HCT116 (cell line): Measurements from ENCODE around the gene SLC16A10. TPM values are rescaled to one million over a fixed set of nuclear protein-coding genes. Genes with fewer than 3 reads are reported as not detected.

Source experiments
- ATAC-seq: fragments of 200-7000 bp; cut with Tn5 transposase; 2 replicates; pipeline ENCODE4 v1.9.1; 2020; ENCODE audit warnings: mild to moderate bottlenecking, moderate library complexity
- BruUV-seq: library from RNA; stranded (reverse); fragments of 400-500 nt; replicated peaks from 2 replicates; lab custom pipeline; 2021; lab: Mats Ljungman, UMichigan
- CTCF ChIA-PET: fragments of 300-600 bp; sonication (Branson Sonifier 250); formaldehyde crosslinking; loops from one replicate; lab custom pipeline; 2021; ENCODE audit warnings: antibody characterized with exemption; lab: Charles Lee
- POLR2A ChIA-PET: fragments of 300-600, 350-600 bp; sonication (Branson Sonifier 250); formaldehyde crosslinking; loops from one replicate; lab custom pipeline; 2021; ENCODE audit warnings: antibody characterized with exemption; lab: Charles Lee
- RAD21 ChIA-PET, 2 experiments: fragments of 300-600 bp; sonication (Branson Sonifier 250); formaldehyde crosslinking; loops; one replicate each; lab custom pipeline; 2023; ENCODE audit warnings: low total read pairs in 2 of 2; ENCODE audit not compliant: uncharacterized antibody in 2 of 2, unreplicated experiment in 2 of 2, low non-redundant PET in 1 of 2; lab: Charles Lee
- DNase-seq: peaks from one replicate; pipeline ENCODE4 v3.0.0-alpha.2; 2010; ENCODE audit warnings: low read depth, low spot score
- H2AFZ ChIP-seq: fragments of 200-600 bp; shearing (Covaris generic), sonication (generic); 2 replicates; pipeline ENCODE4 v1.6.1; 2017; ENCODE audit warnings: low read depth, mixed run types, mixed read lengths, antibody characterized with exemption, low read length; ENCODE audit not compliant: poor library complexity, severe bottlenecking
- H3K27ac ChIP-seq: 2 replicates; pipeline ENCODE4 v1.5.1; 2012; ENCODE audit warnings: low read depth, low read length
- H3K27me3 ChIP-seq: fragments of 200-600 bp; sonication (generic); 2 replicates; pipeline ENCODE4 v1.6.1; 2016; ENCODE audit warnings: mixed run types, low read length, mixed read lengths; ENCODE audit not compliant: insufficient read depth
- H3K36me3 ChIP-seq, 2 experiments: fragments of 200-500 bp in 1 of 2; fragments of 200-600 bp in 1 of 2; sonication (Bioruptor generic) in 1 of 2; sonication (generic) in 1 of 2; 2 replicates each; pipeline versions ENCODE4 v1.5.1 to v1.6.1; 2014 to 2016; ENCODE audit warnings: low read length in 2 of 2, inconsistent platforms in 1 of 2, mixed read lengths in 1 of 2, mixed run types in 1 of 2; ENCODE audit not compliant: insufficient read depth in 2 of 2, control insufficient read depth in 1 of 2
- H3K4me1 ChIP-seq, 2 experiments: fragments of 200-600 bp in 1 of 2; sonication (generic) in 1 of 2; 2 replicates each; pipeline versions ENCODE4 v1.5.1 to v1.6.1; 2012 to 2017; ENCODE audit warnings: low read length in 2 of 2, inconsistent platforms in 1 of 2, mild to moderate bottlenecking in 1 of 2, mixed read lengths in 1 of 2, mixed run types in 1 of 2, moderate library complexity in 1 of 2; ENCODE audit not compliant: insufficient read depth in 2 of 2, control insufficient read depth in 1 of 2
- H3K4me2 ChIP-seq: fragments of 200-600 bp; sonication (generic); 2 replicates; pipeline ENCODE4 v1.6.1; 2017; ENCODE audit warnings: mixed run types, low read length, mixed read lengths
- H3K4me3 ChIP-seq, 2 experiments: fragments of 200-600 bp in 1 of 2; sonication (generic) in 1 of 2; replicated peaks in 1 of 2; 2 replicates each; pipeline ENCODE4 v1.5.1; 2011 to 2016; ENCODE audit warnings: low read length in 2 of 2, control low read depth in 1 of 2, low read depth in 1 of 2, mild to moderate bottlenecking in 1 of 2, mixed read lengths in 1 of 2, mixed run types in 1 of 2
- H3K79me2 ChIP-seq: fragments of 200-600 bp; sonication (generic); 2 replicates; pipeline ENCODE4 v1.6.1; 2017; ENCODE audit warnings: mild to moderate bottlenecking, mixed run types, low read length, moderate library complexity, mixed read lengths; ENCODE audit not compliant: insufficient read depth
- H3K9ac ChIP-seq: fragments of 200-600 bp; sonication (generic); 2 replicates; pipeline ENCODE4 v1.6.1; 2016; ENCODE audit warnings: low read length, mixed read lengths
- H3K9me2 ChIP-seq: fragments of 200-600 bp; sonication (generic), shearing (Covaris generic); 2 replicates; pipeline ENCODE4 v1.6.1; 2017; ENCODE audit warnings: mixed run types, mild to moderate bottlenecking, moderate library complexity; ENCODE audit not compliant: insufficient read depth
- H3K9me3 ChIP-seq, 2 experiments: fragments of 200-500 bp in 1 of 2; fragments of 200-600 bp in 1 of 2; sonication (Bioruptor generic) in 1 of 2; sonication (generic) in 1 of 2; 2 replicates each; pipeline ENCODE4 v1.6.1; 2014 to 2017; ENCODE audit warnings: low read length in 2 of 2, mixed read lengths in 2 of 2, inconsistent platforms in 1 of 2, low read depth in 1 of 2, mild to moderate bottlenecking in 1 of 2, mixed run types in 1 of 2, moderate library complexity in 1 of 2; ENCODE audit not compliant: control insufficient read depth in 1 of 2, insufficient read depth in 1 of 2
- H4K20me1 ChIP-seq: fragments of 200-600 bp; sonication (generic), shearing (Covaris generic); 2 replicates; pipeline ENCODE4 v1.6.1; 2017; ENCODE audit warnings: mixed run types, mild to moderate bottlenecking, moderate library complexity; ENCODE audit not compliant: insufficient read depth
- ATF3 ChIP-seq: IDR thresholded peaks from 2 replicates; pipeline ENCODE4 v1.6.1; 2012
- CBX3 ChIP-seq: IDR thresholded peaks from 2 replicates; pipeline ENCODE4 v1.6.1; 2012; ENCODE audit warnings: low read depth
- CTCF ChIP-seq, 3 experiments: fragments of 200-600 bp in 1 of 3; sonication (generic) in 1 of 3; IDR thresholded peaks in 2 of 3; conservative IDR thresholded peaks in 1 of 3; 2 replicates each; pipeline ENCODE4 v1.5.1; 2012 to 2017; ENCODE audit warnings: low read depth in 2 of 3, low read length in 2 of 3, antibody characterized with exemption in 1 of 3, borderline replicate concordance in 1 of 3, control low read depth in 1 of 3, mild to moderate bottlenecking in 1 of 3, mixed read lengths in 1 of 3, mixed run types in 1 of 3, moderate library complexity in 1 of 3; ENCODE audit not compliant: insufficient read depth in 1 of 3
- ELF1 ChIP-seq: IDR thresholded peaks from 2 replicates; pipeline ENCODE4 v1.6.1; 2012; ENCODE audit warnings: low read depth, borderline replicate concordance
- EZH2 ChIP-seq: fragments of 200-600 bp; sonication (generic); IDR thresholded peaks from 2 replicates; pipeline ENCODE4 v1.6.1; 2017; ENCODE audit warnings: antibody characterized with exemption, mixed run types
- EZH2phosphoT487 ChIP-seq: fragments of 200-600 bp; IDR thresholded peaks from 2 replicates; pipeline ENCODE4 v1.6.1; 2018; ENCODE audit warnings: antibody characterized with exemption, borderline replicate concordance
- JUND ChIP-seq: IDR thresholded peaks from 2 replicates; pipeline ENCODE4 v1.6.1; 2012
- MAX ChIP-seq: IDR thresholded peaks from 2 replicates; pipeline ENCODE4 v1.6.1; 2012
- POLR2A ChIP-seq: IDR thresholded peaks from 2 replicates; pipeline ENCODE4 v1.7.0; 2011; ENCODE audit warnings: borderline replicate concordance; ENCODE audit not compliant: insufficient read depth, insufficient read length; ENCODE audit errors: extremely low read depth
- POLR2AphosphoS5 ChIP-seq: IDR thresholded peaks from 2 replicates; pipeline ENCODE4 v1.6.1; 2011; ENCODE audit warnings: mild to moderate bottlenecking, low read depth, low read length, moderate library complexity
- RAD21 ChIP-seq: IDR thresholded peaks from 2 replicates; pipeline ENCODE4 v1.6.1; 2012; ENCODE audit warnings: low read depth, mild to moderate bottlenecking
- SIN3A ChIP-seq: IDR thresholded peaks from 2 replicates; pipeline ENCODE4 v1.6.1; 2012; ENCODE audit warnings: low read depth
- SP1 ChIP-seq: IDR thresholded peaks from 2 replicates; pipeline ENCODE4 v1.6.1; 2012; ENCODE audit warnings: low read depth
- TCF7L2 ChIP-seq: IDR thresholded peaks from 2 replicates; pipeline ENCODE4 v1.7.0; 2011; ENCODE audit warnings: borderline replicate concordance, inconsistent platforms; ENCODE audit not compliant: insufficient read depth, insufficient read length; ENCODE audit errors: extremely low read depth
- YY1 ChIP-seq: IDR thresholded peaks from 2 replicates; pipeline ENCODE4 v1.6.1; 2011; ENCODE audit warnings: low read length, low read depth, moderate library complexity, mild to moderate bottlenecking; ENCODE audit not compliant: insufficient replicate concordance; ENCODE audit errors: extremely low read depth
- ZBTB33 ChIP-seq: IDR thresholded peaks from 2 replicates; pipeline ENCODE4 v1.6.1; 2011; ENCODE audit warnings: mild to moderate bottlenecking, low read length, moderate library complexity; ENCODE audit not compliant: insufficient replicate concordance; ENCODE audit errors: extremely low read depth
- ZNF274 ChIP-seq: fragments of 200-500 bp; sonication (Bioruptor generic); IDR thresholded peaks from 2 replicates; pipeline ENCODE4 v1.6.1; 2014; ENCODE audit warnings: mild to moderate bottlenecking, low read depth, low read length, inconsistent platforms
- intact Hi-C: fragments of 100-400 bp; cut with micrococcal nuclease; formaldehyde crosslinking; loops from 2 replicates; pipeline ENCODE4 v1.10.0; 2022
- total RNA-seq: library from RNA; stranded (reverse); gene quantifications from one replicate; pipeline ENCODE4 v1.2.1, GENCODE V29; 2021; ENCODE audit not compliant: unreplicated experiment

SLC16A10 gene
- total RNA-seq, 1 experiment from 2014 or later: 8.3 TPM

- no peaks in the 10 kb centered on the region for H4K20me1 ChIP-seq
- H3K9me3 ChIP-seq: no peaks in the 10 kb centered on the region
- no TSS peak for BruUV-seq
- TF ChIP-seq CTCF (IDR thresholded peaks at IDR 0.05 in 2 of 3, conservative IDR thresholded peaks at IDR 0.05 in 1 of 3; ENCODE audit: borderline replicate concordance in 1 of 3, insufficient read depth in 1 of 3, low read depth in 2 of 3, low read length in 2 of 3): no peak
- TF ChIP-seq SP1: no peak
- TF ChIP-seq ZNF274: no peak
- TF ChIP-seq TCF7L2: no peak
- no peak for TF ChIP-seq EZH2
- no peak for TF ChIP-seq ATF3
- no peak for TF ChIP-seq JUND
- TF ChIP-seq POLR2AphosphoS5: no peak
- no peak for TF ChIP-seq SIN3A
- TF ChIP-seq EZH2phosphoT487: no peak
- TF ChIP-seq YY1: no peak
- TF ChIP-seq POLR2A: no peak
- no peak for TF ChIP-seq ZBTB33
- no peak for TF ChIP-seq MAX
- no peak for TF ChIP-seq CBX3
- no peak for TF ChIP-seq RAD21
- TF ChIP-seq ELF1: no peak
- CTCF ChIA-PET: no interaction called here
- H3K4me1 ChIP-seq: peaks cover 10 to 11% of the 10 kb centered on the region in 2 experiments
- no peak overlapping the region for H3K27ac ChIP-seq
- H3K79me2 ChIP-seq: no peaks in the 10 kb centered on the region
- H3K27me3 ChIP-seq: no peaks in the 10 kb centered on the region
- ATAC-seq (no peak), DNase-seq (no peak)
- no peak overlapping the region for H3K4me3 ChIP-seq
- H3K36me3 ChIP-seq: no peaks in the 10 kb centered on the region
- H2AFZ ChIP-seq: no peak overlapping the region
- H3K9ac ChIP-seq: no peak overlapping the region
- intact Hi-C loops: no loop called here
- POLR2A ChIA-PET: no interaction called here
- RAD21 ChIA-PET: no interaction called here
- H3K4me2 ChIP-seq: no peak overlapping the region
- H3K9me2 ChIP-seq: no peaks in the 10 kb centered on the region
Measured at GRCh38 chr6:111101987-111102386, 14.7 kb downstream of the SLC16A10 start.
